Aorta (tissue), 5 donors: ENCODE measurements around the gene KLF16. TPM values are rescaled to one million over a fixed set of nuclear protein-coding genes. Genes with fewer than 3 reads are reported as not detected.

Source experiments
- ATAC-seq: fragments of 200-7000 bp; cut with Tn5 transposase; one replicate; pipeline ENCODE4 v1.9.1; 2022; ENCODE audit warnings: moderate library complexity; ENCODE audit not compliant: low FRiP score
- DNase-seq, 2 donors: peaks; one replicate each; pipeline ENCODE4 v3.0.0-alpha.2; 2020
- H3K27ac ChIP-seq, 2 donors: one replicate each; pipeline ENCODE4 v1.5.1; 2013; ENCODE audit warnings: low read length in 2 of 2, mild to moderate bottlenecking in 2 of 2, moderate library complexity in 2 of 2, control low read depth in 1 of 2, inconsistent platforms in 1 of 2, low read depth in 1 of 2
- H3K27me3 ChIP-seq, 2 donors: one replicate each; pipeline ENCODE4 v1.6.1; 2013; ENCODE audit warnings: control low read depth in 1 of 2, low read length in 1 of 2, mild to moderate bottlenecking in 1 of 2, moderate library complexity in 1 of 2; ENCODE audit not compliant: insufficient read depth in 2 of 2, control insufficient read depth in 1 of 2
- H3K36me3 ChIP-seq, 2 donors: one replicate each; pipeline ENCODE4 v1.6.1; 2013; ENCODE audit warnings: control low read depth in 1 of 2, low read length in 1 of 2, mild to moderate bottlenecking in 1 of 2; ENCODE audit not compliant: insufficient read depth in 2 of 2, control insufficient read depth in 1 of 2
- H3K4me1 ChIP-seq, 2 donors: one replicate each; pipeline ENCODE4 v1.6.1; 2013; ENCODE audit warnings: low read length in 2 of 2, control low read depth in 1 of 2, mild to moderate bottlenecking in 1 of 2, moderate library complexity in 1 of 2; ENCODE audit not compliant: insufficient read depth in 2 of 2, control insufficient read depth in 1 of 2
- H3K4me3 ChIP-seq, 2 donors: one replicate each; pipeline ENCODE4 v1.5.1; 2013; ENCODE audit warnings: low read length in 2 of 2, control low read depth in 1 of 2, mild to moderate bottlenecking in 1 of 2
- H3K9me3 ChIP-seq: one replicate; pipeline ENCODE4 v1.6.1; 2013; ENCODE audit warnings: mild to moderate bottlenecking, low read length; ENCODE audit not compliant: control insufficient read depth
- WGBS, 2 donors: extraction: QIAGEN DNeasy Blood & Tissue Kit; methylation state at CpG; one replicate each; pipeline ENCODE4 v1.1.7; 2013; 5-methylcytosine and 5-hydroxymethylcytosine counted together
- intact Hi-C, 2 donors: fragments of 100-400 bp; cut with DNase I; formaldehyde crosslinking; loops; one replicate each; pipeline versions ENCODE4 v1.14.2 to v1.15.0; 2022
- polyA plus RNA-seq, 2 donors: library from polyadenylated mRNA; stranded (reverse); fragments of 200-250 nt; gene quantifications; one replicate each; pipeline ENCODE4 v1.2.3, GENCODE V29; 2013
- total RNA-seq, 2 donors: library from RNA; stranded (reverse); fragmentation: NEBNext Ultra II Directional; extraction: Animal tissue kit (Norgen Biotek cat#: 25700); gene quantifications; one replicate each; pipeline ENCODE4 v1.2.1, GENCODE V29; 2021
- donor health status: healthy with polysubstance abuse.
- donor health status: Bipolar disorder and iron deficiency.
- donor health status: DM: no; HTN: no; CAD: no.
- donor health status: DM: no; HTN: no; CAD: no.
- donor health status: DM: yes; HTN: yes; CAD: no.

Gene KLF16
- total and polyA plus RNA-seq, 4 donors = 5.1 to 18.3 (median 12.0) TPM

DNA sequence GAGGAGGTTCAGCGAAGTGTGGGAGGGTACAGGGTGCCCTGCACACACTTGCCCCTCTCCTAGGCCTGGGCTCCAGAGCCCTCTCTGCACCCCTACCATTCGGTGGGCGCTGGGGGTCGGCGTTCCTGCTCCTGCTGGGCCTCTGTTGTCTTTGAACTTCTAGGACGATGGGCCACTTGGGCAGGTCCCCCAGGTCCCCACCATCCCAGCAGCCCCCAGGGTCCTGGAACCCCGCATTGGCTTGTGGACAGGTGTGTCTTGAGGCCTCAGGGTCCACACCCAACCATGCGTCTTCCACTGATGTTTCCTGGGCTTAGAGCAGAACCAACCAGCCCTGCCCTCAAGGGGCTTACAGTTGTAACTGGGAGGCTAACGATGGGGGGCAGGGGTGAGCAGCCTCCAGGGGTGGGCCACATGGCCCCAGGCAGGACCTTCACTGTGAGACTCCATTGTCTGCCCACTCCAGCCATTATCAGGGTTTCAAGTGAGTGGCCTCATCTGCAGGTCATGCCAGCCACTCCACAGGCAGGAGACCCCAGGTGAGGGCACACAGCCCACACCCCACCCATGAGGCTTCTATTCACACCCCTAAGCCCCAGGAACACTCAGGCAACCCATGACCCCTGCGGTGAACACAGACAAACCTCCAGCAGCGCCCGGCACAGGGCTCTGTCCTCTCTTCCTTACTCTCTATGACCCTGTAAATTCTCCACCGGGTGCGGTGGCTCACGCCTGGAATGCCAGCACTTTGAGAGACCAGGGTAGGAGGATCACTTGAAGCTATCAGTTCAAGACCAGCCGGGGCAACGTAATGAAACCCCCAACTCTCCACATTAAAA lies 2.0 kb upstream of the KLF16 start:
- H3K27ac ChIP-seq = peak overlapping the region in 1 of 2 donors; percentile 13
- no peak for DNase-seq
- H3K4me3 ChIP-seq = no peak overlapping the region
- no peak for ATAC-seq
- WGBS, 2 donors = 87 to 88% methylated on average over 17 of the region's 17 CpGs
- no peaks in the 10 kb centered on the region for H3K9me3 ChIP-seq
- intact Hi-C loops = no loop called here
- H3K4me1 ChIP-seq = no peaks in the 10 kb centered on the region
- no peaks in the 10 kb centered on the region for H3K27me3 ChIP-seq
- H3K36me3 ChIP-seq = no peaks in the 10 kb centered on the region

DNA sequence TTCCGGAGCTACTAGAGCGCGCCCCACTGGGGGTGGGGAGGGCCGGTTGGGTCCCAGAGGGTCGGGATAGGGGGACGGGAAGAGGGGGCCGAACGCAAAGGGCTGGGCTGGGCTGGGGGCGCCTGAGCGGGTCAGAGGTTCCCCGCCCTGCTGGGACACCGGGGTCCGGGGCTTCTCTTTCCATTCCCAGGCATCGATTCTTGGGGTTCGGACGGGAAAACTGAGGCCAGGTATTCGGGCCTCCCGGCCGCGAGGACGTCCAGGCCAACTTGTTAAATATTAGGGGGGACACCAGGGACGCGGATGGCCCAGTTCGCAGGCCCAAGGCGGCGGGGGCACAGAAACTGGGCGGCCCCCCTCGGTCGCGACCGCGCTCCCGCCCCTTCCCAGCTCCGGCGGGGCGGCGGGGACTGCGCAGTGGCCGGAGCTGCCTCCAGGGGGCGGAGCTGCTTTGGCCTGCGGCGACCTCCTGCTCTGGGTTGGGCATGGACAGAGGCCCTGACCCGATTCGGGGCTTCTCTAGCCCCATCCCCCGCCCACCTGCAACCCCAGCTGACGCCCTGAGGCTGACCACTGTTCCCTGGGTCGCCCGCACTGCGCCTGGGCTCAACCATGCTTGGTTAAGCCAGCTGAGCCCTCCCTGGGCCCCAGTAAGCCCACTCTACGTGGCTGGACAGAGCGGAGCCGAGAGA lies 1.2 kb upstream of the KLF16 start:
- ATAC-seq (peak; percentile 76), DNase-seq (peak; percentile 86 to 92)
- Histone ChIP-seq H3K27me3 (no peaks in the 10 kb centered on the region), H3K36me3 (no peaks in the 10 kb centered on the region), H3K4me3 (peak overlapping the region; percentile 61 to 65), H3K27ac (peak overlapping the region in 1 of 2 donors; percentile 21), H3K4me1 (no peaks in the 10 kb centered on the region), H3K9me3 (no peaks in the 10 kb centered on the region)
- intact Hi-C loops = no loop called here
- 11 to 16% methylated on average over 36 to 52 of the region's 52 CpGs for WGBS, 2 donors

DNA sequence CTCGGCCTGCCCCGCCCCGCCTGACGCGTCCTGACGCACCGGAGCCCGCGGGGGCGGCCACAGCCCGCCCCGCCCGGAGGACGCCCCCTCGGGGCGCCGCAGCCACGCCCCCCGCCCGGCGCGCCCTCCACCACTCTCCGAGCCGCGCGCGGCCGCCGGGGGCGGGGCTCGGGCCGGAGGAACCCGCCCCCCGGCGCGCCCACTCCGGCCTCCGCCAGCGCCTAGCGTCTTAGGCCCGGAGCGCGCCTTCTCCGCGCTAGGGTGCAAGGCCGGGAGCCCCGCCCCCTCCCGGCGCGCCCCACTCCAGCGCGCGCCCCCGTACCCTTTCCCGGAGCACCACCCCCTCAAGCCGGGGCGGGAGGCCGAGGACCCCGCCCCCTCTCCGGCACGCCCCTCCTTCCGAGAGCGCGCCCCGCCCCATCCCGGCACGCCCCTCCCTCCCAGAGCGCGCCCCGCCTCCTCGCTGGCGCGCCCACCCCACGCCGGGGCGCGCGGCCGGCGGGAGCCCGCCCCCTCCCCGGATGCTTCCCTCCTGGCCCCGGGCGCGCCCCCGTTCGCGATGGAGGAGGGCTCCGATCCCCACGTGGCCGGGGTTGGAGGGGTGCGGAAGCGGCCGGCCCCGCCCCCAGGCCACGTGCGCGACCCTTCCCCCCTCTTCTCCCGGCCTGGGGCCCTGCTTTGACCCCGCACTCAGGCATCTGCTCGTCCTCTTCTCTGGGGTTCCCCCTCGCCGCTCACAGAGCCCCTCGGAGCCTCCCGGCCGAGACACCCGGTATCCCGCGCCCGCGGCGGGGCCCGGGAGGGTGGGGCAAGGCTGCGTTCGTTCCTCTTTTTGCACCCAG lies 480 bp upstream of the KLF16 start:
- intact Hi-C loops = no loop called here
- Histone ChIP-seq H3K4me3 (peak overlapping the region; percentile 61 to 65), H3K36me3 (no peaks in the 10 kb centered on the region), H3K4me1 (no peaks in the 10 kb centered on the region), H3K27ac (no peak overlapping the region), H3K27me3 (no peaks in the 10 kb centered on the region), H3K9me3 (no peaks in the 10 kb centered on the region)
- ATAC-seq = peak; percentile 91
- 0 to 1% methylated on average over 35 to 115 of the region's 115 CpGs for WGBS, 2 donors
- DNase-seq = peak; percentile 95

DNA sequence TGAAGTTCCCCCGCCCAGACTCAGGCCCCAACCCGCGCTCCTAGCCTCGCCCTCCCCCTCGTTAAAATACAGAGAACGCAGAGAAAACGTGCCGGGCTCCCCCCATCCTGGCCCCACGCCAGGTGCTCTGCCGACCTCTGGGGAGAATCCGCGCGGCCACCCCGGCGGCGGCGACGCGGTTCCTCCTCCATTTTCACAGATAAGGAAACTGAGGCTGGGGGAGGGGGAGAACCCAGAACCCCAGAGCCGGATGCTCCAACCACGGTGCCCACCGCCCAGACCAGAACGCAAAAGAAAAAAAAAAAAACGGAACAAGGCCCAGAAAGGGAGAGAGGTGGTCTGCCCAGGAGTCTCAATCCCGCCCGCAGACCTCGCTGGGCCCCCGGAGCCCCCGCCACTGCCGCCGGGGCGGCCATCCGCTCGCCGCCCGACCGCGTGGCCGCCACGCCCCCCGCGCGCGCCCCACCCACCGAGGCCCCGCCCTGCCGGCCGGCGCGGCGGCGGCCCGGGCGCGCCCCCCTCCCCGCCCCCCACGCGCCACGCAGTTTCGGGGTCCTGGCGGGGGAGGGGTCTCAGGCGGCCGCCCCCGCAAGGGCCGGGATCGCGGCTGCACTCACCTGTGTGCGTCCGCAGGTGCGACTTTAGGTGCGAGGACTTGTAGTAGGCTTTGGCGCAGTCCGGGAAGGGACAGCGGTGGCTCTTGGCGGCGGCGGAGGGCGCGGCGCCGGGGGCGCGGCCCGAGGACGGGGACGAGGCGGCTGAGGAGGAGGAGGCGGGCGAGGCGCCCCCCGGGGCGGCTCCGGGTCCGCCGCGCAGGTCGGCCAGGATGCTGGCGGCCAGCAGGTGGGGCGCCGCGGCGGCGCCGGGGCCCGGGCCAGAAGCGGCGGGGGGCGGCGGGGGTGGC lies 703 bp downstream of the KLF16 start:
- 1% methylated on average over 71 to 109 of the region's 109 CpGs for WGBS, 2 donors
- Histone ChIP-seq H3K27ac (no peak overlapping the region), H3K27me3 (no peaks in the 10 kb centered on the region), H3K36me3 (no peaks in the 10 kb centered on the region), H3K9me3 (no peaks in the 10 kb centered on the region), H3K4me3 (peak overlapping the region; percentile 65 to 88), H3K4me1 (no peaks in the 10 kb centered on the region)
- DNase-seq (peak; percentile 71 to 81), ATAC-seq (no peak)
- intact Hi-C loops = no loop called here

DNA sequence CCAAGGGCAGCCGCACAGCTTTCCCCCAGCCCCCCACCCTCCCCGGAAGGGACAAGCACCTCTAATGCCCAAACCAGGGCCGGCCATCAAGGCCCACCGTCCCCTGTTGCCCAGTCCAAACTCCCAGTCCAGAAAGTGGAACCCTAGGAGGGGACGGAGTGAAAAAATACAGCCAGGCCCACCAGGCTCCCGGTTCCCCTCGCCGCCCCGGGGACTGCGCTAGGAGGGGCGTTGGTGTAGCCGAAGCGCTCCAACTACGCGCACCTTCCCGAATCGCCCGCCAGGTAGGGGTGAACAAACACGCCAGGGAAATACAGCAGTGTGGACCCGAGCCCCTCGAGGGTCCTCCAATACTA lies 1.3 kb downstream of the KLF16 start:
- ATAC-seq (no peak), DNase-seq (peak in 1 of 2 donors; percentile 65)
- no peaks in the 10 kb centered on the region for H3K9me3 ChIP-seq
- H3K36me3 ChIP-seq = no peaks in the 10 kb centered on the region
- intact Hi-C loops = no loop called here
- 9 to 16% methylated on average over 21 of the region's 21 CpGs for WGBS, 2 donors
- H3K4me1 ChIP-seq = no peaks in the 10 kb centered on the region
- no peak overlapping the region for H3K4me3 ChIP-seq
- H3K27me3 ChIP-seq = no peaks in the 10 kb centered on the region
- H3K27ac ChIP-seq = no peak overlapping the region

DNA sequence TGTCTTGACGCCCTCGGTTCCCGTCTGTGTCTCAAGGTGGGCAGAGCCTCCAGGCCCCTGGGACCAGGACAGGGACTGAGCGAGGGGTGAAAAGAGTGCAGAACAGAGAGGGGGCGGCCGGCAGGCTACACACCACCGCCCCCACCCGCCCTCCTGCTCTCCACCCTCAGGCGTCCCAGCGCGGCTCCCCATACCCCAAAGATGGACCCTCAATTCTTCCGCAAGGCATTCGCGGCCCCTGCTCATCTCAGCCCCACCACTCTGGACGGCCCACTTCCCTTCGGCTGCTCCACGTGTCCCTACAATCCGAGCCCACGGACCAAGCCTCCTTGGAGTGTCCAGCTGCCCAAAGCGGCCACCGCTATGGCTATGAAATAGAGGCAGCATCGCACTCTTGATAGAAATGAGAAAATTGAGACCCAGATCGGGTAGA lies 1.8 kb downstream of the KLF16 start:
- WGBS, 2 donors = 47 to 52% methylated on average over 23 of the region's 23 CpGs
- Histone ChIP-seq H3K9me3 (no peaks in the 10 kb centered on the region), H3K27ac (no peak overlapping the region), H3K4me1 (no peaks in the 10 kb centered on the region), H3K36me3 (no peaks in the 10 kb centered on the region), H3K27me3 (no peaks in the 10 kb centered on the region), H3K4me3 (no peak overlapping the region)
- intact Hi-C loops = no loop called here
- no peak for ATAC-seq
- peak in 1 of 2 donors; percentile 57 for DNase-seq

DNA sequence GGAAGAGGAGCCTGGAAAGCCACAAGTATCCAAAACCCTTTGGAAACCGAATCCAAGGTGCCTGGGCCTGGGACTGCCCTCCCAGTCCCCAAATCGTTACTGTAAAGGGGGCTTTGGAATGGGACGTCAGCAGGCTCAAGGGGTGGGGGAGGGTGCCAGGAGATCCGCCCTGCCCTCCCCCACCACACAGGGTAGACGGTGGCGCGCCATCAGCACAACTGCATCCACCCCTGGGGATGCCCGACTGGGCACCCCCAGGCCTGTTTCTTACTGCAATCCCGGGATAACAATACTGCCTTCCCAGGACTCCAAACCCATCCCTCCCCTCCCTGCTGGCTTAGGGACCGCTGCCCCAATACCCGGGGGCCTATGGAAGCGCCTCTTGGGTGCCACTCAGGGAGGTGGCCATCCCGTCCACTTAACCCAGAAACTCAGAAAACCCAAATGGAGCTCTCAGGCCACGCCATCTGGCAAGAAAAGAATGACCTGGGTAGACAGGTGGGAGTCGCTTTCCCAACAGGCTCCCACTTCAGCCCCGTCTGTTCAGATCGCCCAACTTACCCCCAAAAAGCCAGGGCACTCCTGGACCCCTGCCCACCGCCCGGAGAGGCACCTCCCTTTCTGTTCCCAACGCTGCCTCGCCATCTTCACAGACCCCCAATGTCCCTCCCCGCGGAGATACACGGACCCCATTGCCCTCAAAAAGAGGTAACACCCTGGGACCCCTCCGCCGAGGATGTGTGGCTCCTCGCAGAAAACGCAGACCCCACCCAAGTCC lies 2.4 kb downstream of the KLF16 start:
- no peak overlapping the region for H3K27ac ChIP-seq
- H3K4me3 ChIP-seq = no peak overlapping the region
- H3K4me1 ChIP-seq = no peaks in the 10 kb centered on the region
- no peaks in the 10 kb centered on the region for H3K36me3 ChIP-seq
- H3K9me3 ChIP-seq = no peaks in the 10 kb centered on the region
- intact Hi-C loops = no loop called here
- DNase-seq = peak in 1 of 2 donors; percentile 64
- 65 to 67% methylated on average over 27 to 28 of the region's 28 CpGs for WGBS, 2 donors
- ATAC-seq = no peak
- H3K27me3 ChIP-seq = no peaks in the 10 kb centered on the region
